ENCODE results near the gene ADISSP. TPM values are rescaled to one million over a fixed set of nuclear protein-coding genes. Genes with fewer than 3 reads are reported as not detected.
A peak's percentile ranks its signal among the peaks of the same experiment; 100 is the strongest.

ADISSP gene
- total and polyA plus RNA-seq, 2 of the 13 experiments (the other 11 are each of a cell fraction or from before 2014, with no cell fraction given): 38.3 to 90.6 TPM

DNA sequence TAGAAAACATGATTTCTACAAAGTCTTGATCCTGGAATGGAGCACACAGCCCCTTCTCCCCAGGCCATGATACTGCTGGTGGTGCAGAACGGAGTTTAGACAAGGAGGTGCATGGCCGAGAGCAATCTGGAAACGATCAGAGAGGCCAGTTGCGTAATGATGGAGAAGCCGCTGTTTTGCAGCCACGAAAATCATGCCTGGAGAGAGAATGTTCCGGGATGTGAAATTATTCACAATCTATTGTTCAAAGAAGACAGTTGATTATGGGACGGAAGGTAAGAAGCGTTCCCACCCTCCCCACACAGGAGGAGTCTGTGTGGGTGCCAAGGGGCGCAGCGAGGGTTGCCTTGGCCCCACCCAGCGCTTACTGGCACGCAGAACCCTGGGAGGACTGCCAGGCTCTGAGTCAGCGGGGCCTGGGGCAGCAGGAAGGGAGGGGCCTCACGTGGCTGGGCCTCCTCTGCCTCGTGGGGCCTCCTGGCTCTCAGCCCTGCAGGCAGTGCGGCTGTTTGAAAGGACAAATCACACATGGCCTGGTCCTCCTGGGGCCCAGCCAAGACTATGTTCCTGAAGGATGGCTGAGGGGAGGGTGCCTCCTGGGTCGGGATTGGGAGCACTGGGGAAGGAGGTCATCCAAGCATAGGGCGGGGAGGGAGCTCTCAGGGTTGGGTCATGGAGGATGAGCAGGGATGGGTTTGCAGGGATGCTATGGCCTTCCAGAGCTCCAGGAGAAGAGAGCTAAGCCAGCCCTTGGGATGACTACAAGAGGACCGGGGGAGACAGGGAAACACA lies 44.1 kb upstream of the ADISSP start (continued):
- TF ChIP-seq SNAPC4 (CRISPR knock-in tag; IDR thresholded peaks at IDR 0.05) (peak; percentile 61; the same call in 1 of the 2 replicates), ZNF768 (CRISPR knock-in tag; IDR thresholded peaks at IDR 0.05) (peak; percentile 89), NR0B2 (CRISPR knock-in tag; IDR thresholded peaks at IDR 0.05) (peak; percentile 92), IRX3 (CRISPR knock-in tag; IDR thresholded peaks at IDR 0.05; ENCODE audit: borderline replicate concordance, low read depth) (peak; percentile 91; the same call in 1 of the 2 replicates), TFDP2 (CRISPR knock-in tag; IDR thresholded peaks at IDR 0.05) (peak; percentile 92), ZNF550 (CRISPR knock-in tag; IDR thresholded peaks at IDR 0.05; ENCODE audit: borderline replicate concordance) (no peak), SATB2 (CRISPR knock-in tag; IDR thresholded peaks at IDR 0.05) (peak; percentile 98), RNF2 (conservative IDR thresholded peaks at IDR 0.05; ENCODE audit: low read depth) (peak; percentile 97), MYNN (CRISPR knock-in tag; IDR thresholded peaks at IDR 0.05; ENCODE audit: low read depth) (peak; percentile 94; the same call in 1 of the 2 replicates), FOXM1 (CRISPR knock-in tag; IDR thresholded peaks at IDR 0.05) (peak; percentile 72; the same call in 1 of the 2 replicates), MIXL1 (CRISPR knock-in tag; IDR thresholded peaks at IDR 0.05) (peak; percentile 62; the same call in 1 of the 2 replicates)
- TF ChIP-seq, protein P1, sequence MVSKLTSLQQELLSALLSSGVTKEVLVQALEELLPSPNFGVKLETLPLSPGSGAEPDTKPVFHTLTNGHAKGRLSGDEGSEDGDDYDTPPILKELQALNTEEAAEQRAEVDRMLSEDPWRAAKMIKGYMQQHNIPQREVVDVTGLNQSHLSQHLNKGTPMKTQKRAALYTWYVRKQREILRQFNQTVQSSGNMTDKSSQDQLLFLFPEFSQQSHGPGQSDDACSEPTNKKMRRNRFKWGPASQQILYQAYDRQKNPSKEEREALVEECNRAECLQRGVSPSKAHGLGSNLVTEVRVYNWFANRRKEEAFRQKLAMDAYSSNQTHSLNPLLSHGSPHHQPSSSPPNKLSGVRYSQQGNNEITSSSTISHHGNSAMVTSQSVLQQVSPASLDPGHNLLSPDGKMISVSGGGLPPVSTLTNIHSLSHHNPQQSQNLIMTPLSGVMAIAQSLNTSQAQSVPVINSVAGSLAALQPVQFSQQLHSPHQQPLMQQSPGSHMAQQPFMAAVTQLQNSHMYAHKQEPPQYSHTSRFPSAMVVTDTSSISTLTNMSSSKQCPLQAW (CRISPR knock-in tag; IDR thresholded peaks at IDR 0.05): peak; percentile 97

Data from HepG2 (cell line).